MM.1S (cell line): Measurements from ENCODE around the gene HELQ.

Source experiments
- EZH2phosphoT487 ChIP-seq: fragments of 300-600 bp; sonication (generic); IDR thresholded peaks from 2 replicates; pipeline ENCODE4 v1.6.1; 2018; ENCODE audit warnings: antibody characterized with exemption, low read length
- TF ChIP-seq, protein P1 (sequence below): fragments of 300-600 bp; sonication (generic); IDR thresholded peaks from 2 replicates; pipeline ENCODE4 v1.5.1; 2016; ENCODE audit warnings: antibody characterized with exemption, low read length, mixed read lengths

DNA sequence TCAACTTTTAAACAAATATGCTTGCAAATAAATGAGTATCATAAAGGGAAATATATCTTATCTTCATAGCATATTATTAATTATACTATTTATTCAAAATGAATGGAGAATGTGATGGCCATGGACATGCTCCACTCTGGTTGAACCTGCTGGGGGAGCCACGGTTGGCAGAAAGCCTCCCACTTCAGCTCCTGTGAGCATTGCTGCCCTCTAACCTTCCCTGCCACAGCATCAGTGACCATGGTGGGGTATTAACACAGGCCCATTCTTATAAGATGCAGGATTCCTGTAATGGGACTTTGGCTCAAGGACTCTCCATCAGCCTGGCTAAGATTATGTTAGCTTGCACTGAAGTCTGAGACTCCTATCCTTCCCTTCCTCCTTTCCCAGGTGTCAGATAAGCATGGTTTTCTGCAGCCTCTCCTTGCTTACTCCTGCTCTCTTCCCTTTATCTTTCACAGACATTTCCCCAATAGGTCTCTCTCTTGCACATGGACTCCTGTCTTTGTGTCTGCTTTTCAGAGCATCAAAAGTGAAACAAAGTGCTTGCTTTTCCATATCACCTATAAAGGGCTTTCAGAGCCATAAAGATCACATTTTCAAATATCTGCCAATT, 34.2 kb upstream of the HELQ start:
- TF ChIP-seq, protein P1, sequence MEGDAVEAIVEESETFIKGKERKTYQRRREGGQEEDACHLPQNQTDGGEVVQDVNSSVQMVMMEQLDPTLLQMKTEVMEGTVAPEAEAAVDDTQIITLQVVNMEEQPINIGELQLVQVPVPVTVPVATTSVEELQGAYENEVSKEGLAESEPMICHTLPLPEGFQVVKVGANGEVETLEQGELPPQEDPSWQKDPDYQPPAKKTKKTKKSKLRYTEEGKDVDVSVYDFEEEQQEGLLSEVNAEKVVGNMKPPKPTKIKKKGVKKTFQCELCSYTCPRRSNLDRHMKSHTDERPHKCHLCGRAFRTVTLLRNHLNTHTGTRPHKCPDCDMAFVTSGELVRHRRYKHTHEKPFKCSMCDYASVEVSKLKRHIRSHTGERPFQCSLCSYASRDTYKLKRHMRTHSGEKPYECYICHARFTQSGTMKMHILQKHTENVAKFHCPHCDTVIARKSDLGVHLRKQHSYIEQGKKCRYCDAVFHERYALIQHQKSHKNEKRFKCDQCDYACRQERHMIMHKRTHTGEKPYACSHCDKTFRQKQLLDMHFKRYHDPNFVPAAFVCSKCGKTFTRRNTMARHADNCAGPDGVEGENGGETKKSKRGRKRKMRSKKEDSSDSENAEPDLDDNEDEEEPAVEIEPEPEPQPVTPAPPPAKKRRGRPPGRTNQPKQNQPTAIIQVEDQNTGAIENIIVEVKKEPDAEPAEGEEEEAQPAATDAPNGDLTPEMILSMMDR: no peak; the same call in 1 of the 2 replicates
- no peak for TF ChIP-seq EZH2phosphoT487
